ENCODE measurements around the gene TOX2. TPM values are rescaled to one million over a fixed set of nuclear protein-coding genes. Genes with fewer than 3 reads are reported as not detected.

Gene TOX2
- total RNA-seq, 1 donor from 2014 or later, result 2.8 TPM

DNA sequence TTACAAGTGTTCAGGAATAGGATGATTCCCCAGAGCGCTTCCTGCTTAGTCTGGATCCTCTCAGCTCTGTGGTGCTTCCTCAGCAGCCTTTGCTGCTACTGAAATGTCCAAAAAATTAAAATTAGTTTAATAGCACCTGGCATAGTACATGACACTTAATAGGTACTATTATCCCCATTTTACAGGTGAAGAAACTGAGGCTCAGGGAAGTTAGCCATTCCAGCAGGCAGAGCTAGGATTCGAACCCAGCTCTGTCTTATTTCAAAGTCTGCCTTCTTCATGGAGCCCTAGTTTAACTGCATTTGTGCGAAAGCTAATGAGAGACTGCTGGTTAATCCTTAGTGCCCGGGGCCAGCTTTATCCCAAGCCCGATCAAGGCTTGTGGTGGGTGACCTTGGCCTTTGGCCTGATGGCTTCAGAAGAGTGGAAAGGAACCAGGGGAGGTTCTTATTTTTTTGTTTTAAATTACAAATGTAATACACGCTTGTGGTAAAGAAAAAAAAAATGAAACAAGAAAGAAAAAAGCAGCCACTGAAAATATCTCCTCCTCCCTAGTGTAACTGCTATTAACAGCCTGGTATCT, 30.1 kb downstream of the TOX2 start:
- DNase-seq (ENCODE audit: low spot score, unreplicated experiment), result no peak
- TF ChIP-seq, protein P1, sequence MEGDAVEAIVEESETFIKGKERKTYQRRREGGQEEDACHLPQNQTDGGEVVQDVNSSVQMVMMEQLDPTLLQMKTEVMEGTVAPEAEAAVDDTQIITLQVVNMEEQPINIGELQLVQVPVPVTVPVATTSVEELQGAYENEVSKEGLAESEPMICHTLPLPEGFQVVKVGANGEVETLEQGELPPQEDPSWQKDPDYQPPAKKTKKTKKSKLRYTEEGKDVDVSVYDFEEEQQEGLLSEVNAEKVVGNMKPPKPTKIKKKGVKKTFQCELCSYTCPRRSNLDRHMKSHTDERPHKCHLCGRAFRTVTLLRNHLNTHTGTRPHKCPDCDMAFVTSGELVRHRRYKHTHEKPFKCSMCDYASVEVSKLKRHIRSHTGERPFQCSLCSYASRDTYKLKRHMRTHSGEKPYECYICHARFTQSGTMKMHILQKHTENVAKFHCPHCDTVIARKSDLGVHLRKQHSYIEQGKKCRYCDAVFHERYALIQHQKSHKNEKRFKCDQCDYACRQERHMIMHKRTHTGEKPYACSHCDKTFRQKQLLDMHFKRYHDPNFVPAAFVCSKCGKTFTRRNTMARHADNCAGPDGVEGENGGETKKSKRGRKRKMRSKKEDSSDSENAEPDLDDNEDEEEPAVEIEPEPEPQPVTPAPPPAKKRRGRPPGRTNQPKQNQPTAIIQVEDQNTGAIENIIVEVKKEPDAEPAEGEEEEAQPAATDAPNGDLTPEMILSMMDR (IDR thresholded peaks at IDR 0.05; ENCODE audit: unreplicated experiment), result no peak
- H3K27ac Mint-ChIP-seq, result no peak overlapping the region
- H3K9me3 Mint-ChIP-seq (ENCODE audit: low read depth), result no peaks in the 10 kb centered on the region
- H3K27me3 Mint-ChIP-seq, result peaks cover 15% of the 10 kb centered on the region
- H3K36me3 Mint-ChIP-seq (ENCODE audit: insufficient read depth), result no peaks in the 10 kb centered on the region
- H3K4me3 Mint-ChIP-seq (ENCODE audit: low read depth), result no peak overlapping the region
- H3K4me1 Mint-ChIP-seq (ENCODE audit: low read depth), result no peaks in the 10 kb centered on the region

DNA sequence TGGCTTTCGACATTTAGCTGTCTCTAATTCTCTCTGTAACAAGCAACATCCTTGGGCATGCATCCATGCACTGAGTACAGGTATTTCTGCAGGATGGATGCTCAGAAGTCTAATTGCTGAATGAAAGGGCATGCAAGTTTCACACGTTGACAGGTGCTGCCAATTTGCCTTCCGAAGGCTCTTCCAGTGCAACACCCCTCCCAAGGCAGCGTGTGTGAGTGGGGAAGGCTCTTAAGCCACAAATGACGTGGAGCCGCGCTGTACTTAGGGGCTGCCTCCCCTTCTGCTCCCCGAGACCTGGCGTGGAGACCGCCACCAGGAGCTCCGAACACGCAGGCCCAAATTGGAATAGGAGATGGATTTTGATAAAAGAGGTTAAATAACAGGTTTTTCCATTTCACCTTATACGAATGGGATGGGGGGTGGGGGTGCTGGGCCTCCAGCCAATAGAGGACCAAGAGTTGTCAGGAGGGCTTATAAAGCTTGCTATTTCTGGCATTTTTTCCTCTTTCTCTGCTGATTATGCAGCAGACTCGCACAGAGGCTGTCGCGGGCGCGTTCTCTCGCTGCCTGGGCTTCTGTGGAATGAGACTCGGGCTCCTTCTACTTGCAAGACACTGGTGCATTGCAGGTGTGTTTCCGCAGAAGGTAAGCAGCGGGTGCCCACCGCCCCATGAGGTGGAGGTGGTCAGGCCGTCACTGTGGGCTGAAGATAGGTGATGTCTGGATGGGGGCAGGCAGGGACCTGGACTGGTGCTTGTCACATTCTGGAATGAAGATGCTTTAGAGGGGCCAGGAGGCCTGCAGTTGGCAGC, 30.9 kb downstream of the TOX2 start:
- H3K4me3 Mint-ChIP-seq (ENCODE audit: low read depth), result no peak overlapping the region
- peaks cover 17% of the 10 kb centered on the region for H3K27me3 Mint-ChIP-seq
- TF ChIP-seq, protein P1 (IDR thresholded peaks at IDR 0.05; ENCODE audit: unreplicated experiment), result no peak
- H3K9me3 Mint-ChIP-seq (ENCODE audit: low read depth), result no peaks in the 10 kb centered on the region
- no peak for DNase-seq (ENCODE audit: low spot score, unreplicated experiment)
- no peak overlapping the region for H3K27ac Mint-ChIP-seq
- no peaks in the 10 kb centered on the region for H3K4me1 Mint-ChIP-seq (ENCODE audit: low read depth)
- no peaks in the 10 kb centered on the region for H3K36me3 Mint-ChIP-seq (ENCODE audit: insufficient read depth)

DNA sequence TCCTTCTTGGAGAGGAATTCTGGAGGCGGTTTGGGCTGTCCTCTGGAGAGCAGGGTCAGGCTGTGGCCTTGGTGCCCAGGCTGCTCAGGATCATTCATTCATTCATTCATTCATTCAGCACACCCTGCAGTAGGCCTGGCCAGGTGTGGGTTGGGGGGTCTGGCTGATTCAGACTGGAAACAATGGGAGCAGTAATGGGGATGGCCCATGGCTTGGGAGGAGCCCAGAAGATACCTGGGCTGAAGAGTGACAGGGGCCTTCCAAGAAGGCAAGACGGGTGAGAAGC, 31.5 kb downstream of the TOX2 start:
- H3K9me3 Mint-ChIP-seq (ENCODE audit: low read depth), result no peaks in the 10 kb centered on the region

DNA sequence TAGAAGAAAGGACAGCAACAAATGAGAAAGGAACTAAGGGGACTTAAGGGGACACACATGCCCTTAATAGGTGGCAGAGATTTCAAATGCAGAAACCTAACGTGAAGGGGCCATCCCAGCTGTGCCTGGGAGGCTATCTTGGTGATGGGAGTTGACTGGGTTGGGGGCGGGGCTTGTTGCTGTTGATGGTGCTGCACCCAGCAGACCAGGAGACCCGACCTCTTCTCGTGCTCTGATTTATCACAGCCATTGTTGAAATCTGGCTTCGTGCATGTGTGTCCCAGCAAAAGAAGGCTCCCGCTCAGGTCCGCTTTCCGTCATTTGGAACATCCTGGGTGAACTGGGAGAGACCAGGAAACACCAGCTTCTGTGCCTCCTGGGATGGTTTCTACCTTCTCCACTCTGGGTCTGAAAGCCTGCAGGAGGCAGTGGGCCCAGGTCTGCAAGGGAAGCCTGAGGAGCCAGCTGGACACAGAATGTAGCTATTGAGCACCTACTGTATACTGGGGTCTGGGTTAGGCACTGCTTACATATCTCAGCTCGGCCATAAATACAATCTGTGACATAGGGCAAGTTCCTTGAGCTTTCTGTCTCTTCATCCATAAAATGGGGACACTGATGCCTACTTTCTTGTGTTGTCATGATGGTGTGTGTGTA, 32.1 kb downstream of the TOX2 start:
- no peaks in the 10 kb centered on the region for H3K9me3 Mint-ChIP-seq (ENCODE audit: low read depth)
- peaks cover 14% of the 10 kb centered on the region for H3K27me3 Mint-ChIP-seq
- no peak for DNase-seq (ENCODE audit: low spot score, unreplicated experiment)

More for the DNA sequence above, 31.5 kb downstream of the TOX2 start:
- Mint-ChIP-seq H3K27me3 (peaks cover 14% of the 10 kb centered on the region), H3K27ac (no peak overlapping the region), H3K36me3 (ENCODE audit: insufficient read depth) (no peaks in the 10 kb centered on the region), H3K4me1 (ENCODE audit: low read depth) (no peaks in the 10 kb centered on the region), H3K4me3 (ENCODE audit: low read depth) (no peak overlapping the region)
- DNase-seq (ENCODE audit: low spot score, unreplicated experiment), result no peak
- TF ChIP-seq, protein P1 (IDR thresholded peaks at IDR 0.05; ENCODE audit: unreplicated experiment), result no peak

DNA sequence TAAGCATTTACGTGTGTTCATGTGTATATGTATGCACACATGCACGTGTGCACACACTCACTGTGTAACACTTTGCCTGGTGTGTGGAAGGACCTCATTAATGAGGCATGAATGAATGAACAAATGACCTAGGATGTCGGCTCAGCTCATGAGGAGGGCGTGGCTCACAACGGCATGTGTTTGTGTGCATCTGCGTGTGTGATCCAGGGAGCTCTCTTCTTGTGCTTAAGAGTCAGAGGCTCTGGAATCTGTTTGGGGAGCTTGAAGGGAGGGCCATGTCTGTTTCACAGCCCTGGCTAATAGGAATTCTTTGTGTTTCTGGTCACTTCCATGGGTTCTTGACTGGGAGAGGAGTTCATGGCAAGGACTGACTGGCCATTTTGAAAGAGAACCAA, 32.7 kb downstream of the TOX2 start:
- no peak overlapping the region for H3K4me3 Mint-ChIP-seq (ENCODE audit: low read depth)
- no peaks in the 10 kb centered on the region for H3K9me3 Mint-ChIP-seq (ENCODE audit: low read depth)
- DNase-seq (ENCODE audit: low spot score, unreplicated experiment), result no peak
- H3K36me3 Mint-ChIP-seq (ENCODE audit: insufficient read depth), result no peaks in the 10 kb centered on the region
- H3K27me3 Mint-ChIP-seq, result peaks cover 14% of the 10 kb centered on the region
- H3K4me1 Mint-ChIP-seq (ENCODE audit: low read depth), result no peaks in the 10 kb centered on the region
- TF ChIP-seq, protein P1 (IDR thresholded peaks at IDR 0.05; ENCODE audit: unreplicated experiment), result no peak
- H3K27ac Mint-ChIP-seq, result no peak overlapping the region

More for the DNA sequence above, 32.1 kb downstream of the TOX2 start:
- H3K27ac Mint-ChIP-seq, result no peak overlapping the region
- H3K4me3 Mint-ChIP-seq (ENCODE audit: low read depth), result no peak overlapping the region
- no peaks in the 10 kb centered on the region for H3K36me3 Mint-ChIP-seq (ENCODE audit: insufficient read depth)
- TF ChIP-seq, protein P1 (IDR thresholded peaks at IDR 0.05; ENCODE audit: unreplicated experiment), result no peak
- H3K4me1 Mint-ChIP-seq (ENCODE audit: low read depth), result no peaks in the 10 kb centered on the region

Data from progenitor cell of endocrine pancreas (in vitro differentiated cells).